WTC11 (cell line): Measurements from ENCODE around the gene TMEM117. TPM values are rescaled to one million over a fixed set of nuclear protein-coding genes. Genes with fewer than 3 reads are reported as not detected.
A peak's percentile ranks its signal among the peaks of the same experiment; 100 is the strongest.

ENCODE experiments used
- ATAC-seq: fragments of 200-7000 bp; cut with Tn5 transposase; 2 replicates; pipeline ENCODE4 v1.10.0; 2021; ENCODE audit warnings: mild to moderate bottlenecking, moderate library complexity
- CTCF ChIA-PET: fragments of 300-600 bp; sonication (Branson Sonifier 250); formaldehyde crosslinking; loops from one replicate; lab custom pipeline; 2021; ENCODE audit warnings: antibody characterized with exemption; lab: Charles Lee
- POLR2A ChIA-PET: fragments of 350-600 bp; sonication (Branson Sonifier 250); formaldehyde crosslinking; loops from one replicate; lab custom pipeline; 2021; ENCODE audit warnings: antibody characterized with exemption; lab: Charles Lee
- DNase-seq: peaks from one replicate; pipeline ENCODE4 v3.0.0; 2021; ENCODE audit warnings: low spot score
- H3K27ac Mint-ChIP-seq: 2 replicates; pipeline ENCODE4 v1.8.0; 2021; ENCODE audit warnings: mixed read lengths
- H3K27me3 Mint-ChIP-seq: 2 replicates; pipeline ENCODE4 v1.8.0; 2021; ENCODE audit warnings: low read depth, mild to moderate bottlenecking, moderate library complexity, mixed read lengths
- H3K36me3 Mint-ChIP-seq: 2 replicates; pipeline ENCODE4 v1.8.0; 2021; ENCODE audit warnings: mixed read lengths
- H3K4me1 Mint-ChIP-seq: 2 replicates; pipeline ENCODE4 v1.8.0; 2022; ENCODE audit warnings: mixed read lengths
- H3K4me3 Mint-ChIP-seq: 2 replicates; pipeline ENCODE4 v1.8.0; 2021; ENCODE audit warnings: mild to moderate bottlenecking, moderate library complexity, mixed read lengths
- H3K9me3 Mint-ChIP-seq: 2 replicates; pipeline ENCODE4 v1.8.0; 2021; ENCODE audit warnings: mixed read lengths
- ATF1 ChIP-seq: sonication (generic); formaldehyde crosslinking; IDR thresholded peaks from 2 replicates; pipeline ENCODE4 v1.8.1; 2023; ENCODE audit warnings: mild to moderate bottlenecking, moderate library complexity, missing genetic modification reagents
- CREB1 ChIP-seq: sonication (generic); formaldehyde crosslinking; IDR thresholded peaks from 2 replicates; pipeline ENCODE4 v1.8.0; 2023; ENCODE audit warnings: mild to moderate bottlenecking, missing genetic modification reagents
- CREM ChIP-seq: sonication (generic); formaldehyde crosslinking; IDR thresholded peaks from 2 replicates; pipeline ENCODE4 v1.8.1; 2022; ENCODE audit warnings: mild to moderate bottlenecking, missing genetic modification reagents, moderate library complexity
- CTCF ChIP-seq: fragments of 200-600 bp; IDR thresholded peaks from 2 replicates; pipeline ENCODE4 v1.8.0; 2022; ENCODE audit warnings: antibody characterized with exemption
- GABPB1 ChIP-seq: sonication (generic); formaldehyde crosslinking; IDR thresholded peaks from 2 replicates; pipeline ENCODE4 v1.8.1; 2023; ENCODE audit warnings: mild to moderate bottlenecking, missing genetic modification reagents
- HMGA2 ChIP-seq: fragments of 250-450 bp; sonication (Bioruptor Pico); IDR thresholded peaks from 2 replicates; pipeline ENCODE4 v1.4.0; 2021; ENCODE audit warnings: mild to moderate bottlenecking, moderate library complexity
- IRF2 ChIP-seq: sonication (generic); formaldehyde crosslinking; IDR thresholded peaks from 2 replicates; pipeline ENCODE4 v1.8.0; 2022; ENCODE audit warnings: low read depth, missing genetic modification reagents, borderline replicate concordance
- NFYB ChIP-seq: sonication (generic); formaldehyde crosslinking; conservative IDR thresholded peaks from 2 replicates; pipeline ENCODE4 v1.8.0; 2022; ENCODE audit warnings: low read depth, missing genetic modification reagents
- PRRX2 ChIP-seq: fragments of 250-450 bp; sonication (Bioruptor Pico); IDR thresholded peaks from 2 replicates; pipeline ENCODE4 v1.8.0; 2021; ENCODE audit warnings: mild to moderate bottlenecking
- SMAD4 ChIP-seq: sonication (generic); formaldehyde crosslinking; IDR thresholded peaks from 2 replicates; pipeline ENCODE4 v1.8.0; 2022; ENCODE audit warnings: mild to moderate bottlenecking, missing genetic modification reagents
- TCF7 ChIP-seq: sonication (generic); formaldehyde crosslinking; IDR thresholded peaks from 2 replicates; pipeline ENCODE4 v1.8.0; 2022; ENCODE audit warnings: mild to moderate bottlenecking, low read depth, missing genetic modification reagents, moderate library complexity
- ZBTB21 ChIP-seq: sonication (generic); formaldehyde crosslinking; IDR thresholded peaks from 2 replicates; pipeline ENCODE4 v1.8.1; 2023; ENCODE audit warnings: mild to moderate bottlenecking, missing genetic modification reagents, borderline replicate concordance
- ZMAT4 ChIP-seq: fragments of 250-450 bp; sonication (Bioruptor Pico); IDR thresholded peaks from 2 replicates; pipeline ENCODE4 v1.9.0; 2021; ENCODE audit warnings: mild to moderate bottlenecking
- ZNF121 ChIP-seq: sonication (generic); formaldehyde crosslinking; IDR thresholded peaks from 2 replicates; pipeline ENCODE4 v1.8.0; 2023; ENCODE audit warnings: missing genetic modification reagents
- ZNF232 ChIP-seq: sonication (generic); formaldehyde crosslinking; IDR thresholded peaks from 2 replicates; pipeline ENCODE4 v1.8.0; 2022; ENCODE audit warnings: mild to moderate bottlenecking, missing genetic modification reagents
- ZNF263 ChIP-seq: sonication (generic); formaldehyde crosslinking; IDR thresholded peaks from 2 replicates; pipeline ENCODE4 v1.8.1; 2022; ENCODE audit warnings: low read depth, mild to moderate bottlenecking, moderate library complexity, missing genetic modification reagents
- ZNF532 ChIP-seq: fragments of 250-450 bp; sonication (Bioruptor Pico); IDR thresholded peaks from 2 replicates; pipeline ENCODE4 v1.9.0; 2021; ENCODE audit warnings: mild to moderate bottlenecking, borderline replicate concordance
- ZNF671 ChIP-seq: fragments of 250-450 bp; sonication (Bioruptor Pico); IDR thresholded peaks from 2 replicates; pipeline ENCODE4 v1.8.0; 2021; ENCODE audit warnings: mild to moderate bottlenecking
- total RNA-seq: library from RNA; stranded (reverse); gene quantifications from 3 replicates; pipeline ENCODE4 v1.2.3, GENCODE V29; 2021
- TF ChIP-seq, protein P1 (sequence below): sonication (generic); formaldehyde crosslinking; IDR thresholded peaks from 2 replicates; pipeline ENCODE4 v1.8.1; 2022; ENCODE audit warnings: mild to moderate bottlenecking, moderate library complexity, missing genetic modification reagents

The TMEM117 gene
- total RNA-seq, 1 experiment from 2014 or later = 1.5 TPM

DNA sequence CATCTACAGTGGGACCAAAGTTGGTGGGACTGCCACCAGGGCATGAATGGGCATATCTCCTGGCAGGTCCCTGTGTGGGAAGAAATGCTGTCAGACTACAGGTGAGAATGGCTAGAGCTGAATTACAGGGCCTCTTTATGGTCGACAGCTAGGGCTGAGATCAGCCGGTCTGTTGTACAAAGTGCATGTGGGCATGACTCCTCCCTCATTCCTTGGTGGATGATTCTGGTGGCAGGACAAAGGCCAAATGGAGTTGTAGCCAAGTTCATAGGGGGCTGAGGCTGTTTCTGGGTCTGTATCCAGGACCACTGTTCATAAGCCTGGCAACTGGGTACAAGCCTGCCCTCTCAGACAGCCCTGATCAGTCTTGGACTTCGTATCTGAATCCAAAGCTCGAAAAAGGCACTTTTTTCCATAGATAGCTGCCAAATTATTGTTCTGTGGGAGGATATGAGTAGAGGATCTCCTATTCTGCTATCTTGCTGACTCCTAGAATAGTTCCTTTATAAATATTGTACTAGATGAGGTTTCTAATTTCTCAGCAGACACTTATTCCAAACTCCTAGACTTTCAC is 460.8 kb downstream of the TMEM117 start:
- ChIA-PET POLR2A (no interaction called here), CTCF (no interaction called here)
- Mint-ChIP-seq H3K4me1 (peaks cover 18% of the 10 kb centered on the region), H3K27ac (no peak overlapping the region), H3K36me3 (no peaks in the 10 kb centered on the region), H3K27me3 (no peaks in the 10 kb centered on the region), H3K9me3 (peaks cover 5% of the 10 kb centered on the region; the same call in 1 of the 2 replicates), H3K4me3 (no peak overlapping the region)
- no peak for ATAC-seq
- TF ChIP-seq, protein P1, sequence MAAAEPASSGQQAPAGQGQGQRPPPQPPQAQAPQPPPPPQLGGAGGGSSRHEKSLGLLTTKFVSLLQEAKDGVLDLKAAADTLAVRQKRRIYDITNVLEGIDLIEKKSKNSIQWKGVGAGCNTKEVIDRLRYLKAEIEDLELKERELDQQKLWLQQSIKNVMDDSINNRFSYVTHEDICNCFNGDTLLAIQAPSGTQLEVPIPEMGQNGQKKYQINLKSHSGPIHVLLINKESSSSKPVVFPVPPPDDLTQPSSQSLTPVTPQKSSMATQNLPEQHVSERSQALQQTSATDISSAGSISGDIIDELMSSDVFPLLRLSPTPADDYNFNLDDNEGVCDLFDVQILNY (CRISPR knock-in tag) = no peak
- TF ChIP-seq CREB1 (CRISPR knock-in tag) = no peak
- no peak for TF ChIP-seq PRRX2 (CRISPR knock-in tag)
- no peak for TF ChIP-seq HMGA2
- no peak for DNase-seq

GRCh38 chr12:44299524-44299923 is 463.6 kb downstream of the TMEM117 start:
- Mint-ChIP-seq H3K4me1 (peaks cover 16% of the 10 kb centered on the region), H3K4me3 (no peak overlapping the region), H3K36me3 (no peaks in the 10 kb centered on the region; the same call in 1 of the 2 replicates), H3K27me3 (no peaks in the 10 kb centered on the region), H3K9me3 (peaks cover 12% of the 10 kb centered on the region), H3K27ac (no peak overlapping the region; the same call in 1 of the 2 replicates)
- ChIA-PET CTCF (interaction anchor here (1.0 kb wide), 1 partner anchor 284 kb away, joined by 3 read pairs; no protein-coding TSS in a partner anchor), POLR2A (no interaction called here)
- peak; percentile 89 for ATAC-seq
- DNase-seq = no peak
- TF ChIP-seq ZNF232 = no peak
- no peak for TF ChIP-seq NFYB
- TF ChIP-seq ZNF671 = no peak
- TF ChIP-seq CREB1 (CRISPR knock-in tag) = no peak
- no peak for TF ChIP-seq TCF7 (CRISPR knock-in tag)
- TF ChIP-seq GABPB1 = no peak
- TF ChIP-seq ZNF263 (CRISPR knock-in tag) = no peak
- TF ChIP-seq CREM = no peak
- no peak for TF ChIP-seq ZNF121 (CRISPR knock-in tag)
- no peak for TF ChIP-seq PRRX2 (CRISPR knock-in tag)

- peaks cover 24% of the 10 kb centered on the region for H3K9me3 Mint-ChIP-seq
- no peak for ATAC-seq
- H3K27me3 Mint-ChIP-seq = no peaks in the 10 kb centered on the region; the same call in 1 of the 2 replicates
- H3K27ac Mint-ChIP-seq = no peak overlapping the region
- no peak overlapping the region for H3K4me3 Mint-ChIP-seq
- H3K36me3 Mint-ChIP-seq = peaks cover 12% of the 10 kb centered on the region
- TF ChIP-seq SMAD4 (no peak), ZNF532 (CRISPR knock-in tag) (no peak), ATF1 (CRISPR knock-in tag) (no peak), ZMAT4 (CRISPR knock-in tag) (no peak), ZNF671 (no peak), CTCF (no peak), ZBTB21 (CRISPR knock-in tag) (no peak), IRF2 (CRISPR knock-in tag) (no peak)
- POLR2A ChIA-PET = no interaction called here
- H3K4me1 Mint-ChIP-seq = no peaks in the 10 kb centered on the region
- CTCF ChIA-PET = interaction anchor here (1.4 kb wide), 1 partner anchor 10 kb away, joined by 6 read pairs; no protein-coding TSS in a partner anchor
- DNase-seq = no peak
These were observed 471.8 kb downstream of the TMEM117 start for GRCh38 chr12:44307506-44308168.
